GM10266 (cell line): ENCODE data around the gene TNIK.

ENCODE experiments used
- DNase-seq: peaks from one replicate; pipeline ENCODE4 v3.0.0; 2012; ENCODE audit errors: extremely low spot score
- CTCF ChIP-seq: IDR thresholded peaks from 2 replicates; pipeline ENCODE4 v1.5.1; 2012; ENCODE audit warnings: mild to moderate bottlenecking, low read depth; ENCODE audit not compliant: control insufficient read depth, insufficient read depth; ENCODE audit errors: missing control alignments

Gene TNIK

DNA sequence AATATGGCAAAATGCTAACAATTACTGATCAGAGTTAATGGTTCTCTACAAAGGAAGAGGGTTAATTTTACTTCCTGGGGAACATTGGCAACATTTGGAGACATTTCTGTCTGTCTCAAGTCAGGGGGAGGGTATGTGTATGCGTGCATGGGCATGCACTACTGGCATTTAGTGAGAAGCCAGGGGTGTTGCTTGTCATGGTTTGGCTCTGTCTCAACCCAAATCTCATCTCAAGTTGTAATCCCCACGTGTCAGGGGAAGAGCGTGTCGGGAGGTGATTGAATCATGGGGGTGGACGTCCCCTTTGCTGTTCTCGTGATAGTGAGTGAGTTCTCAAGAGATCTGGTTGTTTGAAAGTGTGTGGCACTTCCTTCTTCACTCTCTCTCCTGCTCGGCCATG lies 28.3 kb upstream of the TNIK start:
- DNase-seq, result no peak
- TF ChIP-seq CTCF, result no peak

- TF ChIP-seq CTCF, result no peak
- DNase-seq, result no peak
Measured at GRCh38 chr3:171487382-171487781, 27.2 kb upstream of the TNIK start.

- TF ChIP-seq CTCF, result no peak
- DNase-seq, result no peak
Measured at GRCh38 chr3:171485338-171485737, 25.1 kb upstream of the TNIK start.

DNA sequence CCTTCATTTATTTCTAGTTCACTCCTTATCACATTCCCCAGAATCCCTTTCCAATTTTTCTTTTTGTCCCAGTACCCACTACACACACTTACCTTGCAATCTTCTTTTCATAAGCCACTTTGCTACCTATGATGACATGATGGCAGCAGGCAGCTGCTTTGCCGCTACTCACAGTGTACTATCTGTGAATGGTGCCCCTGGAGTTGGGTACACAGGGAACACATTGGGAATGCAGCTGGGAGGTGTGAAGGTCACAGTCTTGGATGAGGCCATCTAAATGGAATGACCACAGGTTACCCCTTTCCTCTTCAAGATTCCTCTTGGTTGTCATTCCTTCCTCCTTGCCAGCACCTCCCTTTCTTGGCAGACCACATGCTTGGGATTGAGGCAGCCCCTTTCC lies 20.8 kb upstream of the TNIK start:
- DNase-seq, result no peak
- no peak for TF ChIP-seq CTCF

GRCh38 chr3:171480526-171480925 lies 20.3 kb upstream of the TNIK start:
- no peak for TF ChIP-seq CTCF

DNA sequence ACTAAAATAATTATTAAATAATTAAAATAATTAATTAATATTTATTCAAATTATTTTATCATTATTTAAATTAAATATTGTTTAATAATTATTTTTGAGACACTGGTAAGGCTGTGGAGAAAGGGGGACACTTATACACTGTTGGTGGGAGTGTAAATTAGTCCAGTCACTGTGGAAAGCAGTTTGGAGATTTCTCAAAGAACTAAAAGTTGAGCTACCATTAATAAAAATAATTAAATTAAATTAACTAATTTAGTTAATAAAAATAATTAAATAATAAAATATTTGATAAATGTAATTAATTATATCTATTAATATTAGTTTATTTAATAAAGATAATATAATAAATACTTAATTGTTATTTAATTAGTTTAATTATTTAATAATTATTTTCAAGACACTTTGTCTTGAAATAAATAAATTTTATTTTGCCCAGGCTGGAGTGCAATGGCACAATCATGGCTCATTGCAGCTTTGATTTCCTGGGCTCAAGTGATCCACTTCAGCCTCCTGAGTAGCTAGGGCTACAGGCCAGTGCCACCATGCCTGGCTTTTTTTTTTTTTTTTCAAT lies 16.4 kb upstream of the TNIK start:
- DNase-seq, result no peak
- TF ChIP-seq CTCF, result no peak

More at GRCh38 chr3:171480526-171480925, 20.3 kb upstream of the TNIK start:
- DNase-seq, result peak; percentile 64

- no peak for TF ChIP-seq CTCF
- no peak for DNase-seq
Measured at GRCh38 chr3:171472552-171472951, 12.3 kb upstream of the TNIK start.
